H1 (cell line): ENCODE results near the gene WSCD2. TPM values are rescaled to one million over a fixed set of nuclear protein-coding genes. Genes with fewer than 3 reads are reported as not detected.

ENCODE experiments used
- BACH1 ChIP-seq: IDR thresholded peaks from 2 replicates; pipeline ENCODE4 v1.6.1; 2012; ENCODE audit warnings: low read length, improper control_type of control experiment
- CTBP2 ChIP-seq: IDR thresholded peaks from 2 replicates; pipeline ENCODE4 v1.7.0; 2011; ENCODE audit warnings: borderline replicate concordance, mild to moderate bottlenecking, moderate library complexity, mixed read lengths, low read length; ENCODE audit not compliant: insufficient read depth, insufficient read length
- EGR1 ChIP-seq: IDR thresholded peaks from 2 replicates; pipeline ENCODE4 v1.6.1; 2011; ENCODE audit warnings: low read depth, low read length, borderline replicate concordance
- EP300 ChIP-seq, 2 experiments: IDR thresholded peaks; 1 replicate in 1 of 2; 2 replicates in 1 of 2; pipeline ENCODE4 v1.6.1; 2011 to 2012; ENCODE audit warnings: low read depth in 2 of 2, low read length in 2 of 2, mild to moderate bottlenecking in 2 of 2, borderline replicate concordance in 1 of 2, inconsistent platforms in 1 of 2, moderate library complexity in 1 of 2
- GTF2F1 ChIP-seq: IDR thresholded peaks from 2 replicates; pipeline ENCODE4 v1.6.1; 2012; ENCODE audit warnings: low read depth, low read length, improper control_type of control experiment, borderline replicate concordance
- SAP30 ChIP-seq: fragments of 300-600 bp; sonication (generic); IDR thresholded peaks from 2 replicates; pipeline ENCODE4 v1.7.1; 2012; ENCODE audit warnings: low read length, moderate library complexity, mild to moderate bottlenecking, inconsistent platforms; ENCODE audit not compliant: insufficient read depth, insufficient replicate concordance
- TCF12 ChIP-seq: IDR thresholded peaks from 2 replicates; pipeline ENCODE4 v1.6.1; 2011; ENCODE audit warnings: low read depth, mild to moderate bottlenecking, low read length
- polyA plus RNA-seq, 7 experiments: library from polyadenylated mRNA; depleted of rRNA in 3 of 7; stranded (reverse) in 5 of 7; unstranded in 2 of 7; fragments of >200 nt in 5 of 7; fragments of 200-250 nt in 2 of 7; gene quantifications; 1 replicate in 5 of 7; 2 replicates in 1 of 7; 4 replicates in 1 of 7; pipeline versions ENCODE4 v1.2.1 to v1.2.3, GENCODE V29; 2011 to 2013; ENCODE audit warnings: missing spikeins in 2 of 7, mixed read lengths in 2 of 7
- total RNA-seq: library from RNA; stranded (reverse); fragmentation: NEBNext Ultra II Directional; extraction: Animal tissue kit (Norgen Biotek cat#: 25700); gene quantifications from 2 replicates; pipeline ENCODE4 v1.2.1, GENCODE V29; 2021
- TF ChIP-seq, protein P1 (sequence below): fragments of 300-600 bp; sonication (generic); IDR thresholded peaks from 2 replicates; pipeline ENCODE4 v1.7.1; 2012; ENCODE audit warnings: low read length, moderate library complexity, mild to moderate bottlenecking, inconsistent platforms; ENCODE audit not compliant: insufficient replicate concordance
- TF ChIP-seq, protein P2 (sequence below), 3 experiments: IDR thresholded peaks; 1 replicate in 2 of 3; 2 replicates in 1 of 3; pipeline versions ENCODE4 v1.5.1 to v1.6.1; 2011; ENCODE audit warnings: low read length in 3 of 3, mild to moderate bottlenecking in 3 of 3, inconsistent platforms in 2 of 3, low read depth in 1 of 3, moderate library complexity in 1 of 3; ENCODE audit not compliant: insufficient read depth in 1 of 3; ENCODE audit errors: control extremely low read depth in 1 of 3

WSCD2 gene
- total and polyA plus RNA-seq, 2 of the 8 experiments (the other 6 are each of a cell fraction or from before 2014, with no cell fraction given): 1.3 to 2.2 TPM

DNA sequence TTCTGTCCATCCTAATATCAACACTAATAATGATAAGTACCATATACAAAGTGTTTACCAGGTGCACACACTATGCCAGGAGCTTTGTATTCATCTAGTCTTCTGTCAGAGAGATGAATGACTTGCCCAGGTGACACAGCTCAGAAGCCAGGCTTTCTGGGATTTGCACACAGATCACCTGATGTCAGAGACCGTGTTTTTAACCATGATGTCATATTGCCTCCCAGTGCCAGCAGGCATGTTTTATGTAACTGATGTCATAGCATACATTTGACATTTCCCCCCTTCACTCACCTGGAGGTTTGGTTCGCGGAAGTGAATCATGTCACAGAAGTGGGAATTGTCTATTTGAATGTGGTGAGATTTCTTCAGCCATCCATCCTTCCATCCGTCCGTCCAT, 5.7 kb downstream of the WSCD2 start (continued):
- TF ChIP-seq, protein P1, sequence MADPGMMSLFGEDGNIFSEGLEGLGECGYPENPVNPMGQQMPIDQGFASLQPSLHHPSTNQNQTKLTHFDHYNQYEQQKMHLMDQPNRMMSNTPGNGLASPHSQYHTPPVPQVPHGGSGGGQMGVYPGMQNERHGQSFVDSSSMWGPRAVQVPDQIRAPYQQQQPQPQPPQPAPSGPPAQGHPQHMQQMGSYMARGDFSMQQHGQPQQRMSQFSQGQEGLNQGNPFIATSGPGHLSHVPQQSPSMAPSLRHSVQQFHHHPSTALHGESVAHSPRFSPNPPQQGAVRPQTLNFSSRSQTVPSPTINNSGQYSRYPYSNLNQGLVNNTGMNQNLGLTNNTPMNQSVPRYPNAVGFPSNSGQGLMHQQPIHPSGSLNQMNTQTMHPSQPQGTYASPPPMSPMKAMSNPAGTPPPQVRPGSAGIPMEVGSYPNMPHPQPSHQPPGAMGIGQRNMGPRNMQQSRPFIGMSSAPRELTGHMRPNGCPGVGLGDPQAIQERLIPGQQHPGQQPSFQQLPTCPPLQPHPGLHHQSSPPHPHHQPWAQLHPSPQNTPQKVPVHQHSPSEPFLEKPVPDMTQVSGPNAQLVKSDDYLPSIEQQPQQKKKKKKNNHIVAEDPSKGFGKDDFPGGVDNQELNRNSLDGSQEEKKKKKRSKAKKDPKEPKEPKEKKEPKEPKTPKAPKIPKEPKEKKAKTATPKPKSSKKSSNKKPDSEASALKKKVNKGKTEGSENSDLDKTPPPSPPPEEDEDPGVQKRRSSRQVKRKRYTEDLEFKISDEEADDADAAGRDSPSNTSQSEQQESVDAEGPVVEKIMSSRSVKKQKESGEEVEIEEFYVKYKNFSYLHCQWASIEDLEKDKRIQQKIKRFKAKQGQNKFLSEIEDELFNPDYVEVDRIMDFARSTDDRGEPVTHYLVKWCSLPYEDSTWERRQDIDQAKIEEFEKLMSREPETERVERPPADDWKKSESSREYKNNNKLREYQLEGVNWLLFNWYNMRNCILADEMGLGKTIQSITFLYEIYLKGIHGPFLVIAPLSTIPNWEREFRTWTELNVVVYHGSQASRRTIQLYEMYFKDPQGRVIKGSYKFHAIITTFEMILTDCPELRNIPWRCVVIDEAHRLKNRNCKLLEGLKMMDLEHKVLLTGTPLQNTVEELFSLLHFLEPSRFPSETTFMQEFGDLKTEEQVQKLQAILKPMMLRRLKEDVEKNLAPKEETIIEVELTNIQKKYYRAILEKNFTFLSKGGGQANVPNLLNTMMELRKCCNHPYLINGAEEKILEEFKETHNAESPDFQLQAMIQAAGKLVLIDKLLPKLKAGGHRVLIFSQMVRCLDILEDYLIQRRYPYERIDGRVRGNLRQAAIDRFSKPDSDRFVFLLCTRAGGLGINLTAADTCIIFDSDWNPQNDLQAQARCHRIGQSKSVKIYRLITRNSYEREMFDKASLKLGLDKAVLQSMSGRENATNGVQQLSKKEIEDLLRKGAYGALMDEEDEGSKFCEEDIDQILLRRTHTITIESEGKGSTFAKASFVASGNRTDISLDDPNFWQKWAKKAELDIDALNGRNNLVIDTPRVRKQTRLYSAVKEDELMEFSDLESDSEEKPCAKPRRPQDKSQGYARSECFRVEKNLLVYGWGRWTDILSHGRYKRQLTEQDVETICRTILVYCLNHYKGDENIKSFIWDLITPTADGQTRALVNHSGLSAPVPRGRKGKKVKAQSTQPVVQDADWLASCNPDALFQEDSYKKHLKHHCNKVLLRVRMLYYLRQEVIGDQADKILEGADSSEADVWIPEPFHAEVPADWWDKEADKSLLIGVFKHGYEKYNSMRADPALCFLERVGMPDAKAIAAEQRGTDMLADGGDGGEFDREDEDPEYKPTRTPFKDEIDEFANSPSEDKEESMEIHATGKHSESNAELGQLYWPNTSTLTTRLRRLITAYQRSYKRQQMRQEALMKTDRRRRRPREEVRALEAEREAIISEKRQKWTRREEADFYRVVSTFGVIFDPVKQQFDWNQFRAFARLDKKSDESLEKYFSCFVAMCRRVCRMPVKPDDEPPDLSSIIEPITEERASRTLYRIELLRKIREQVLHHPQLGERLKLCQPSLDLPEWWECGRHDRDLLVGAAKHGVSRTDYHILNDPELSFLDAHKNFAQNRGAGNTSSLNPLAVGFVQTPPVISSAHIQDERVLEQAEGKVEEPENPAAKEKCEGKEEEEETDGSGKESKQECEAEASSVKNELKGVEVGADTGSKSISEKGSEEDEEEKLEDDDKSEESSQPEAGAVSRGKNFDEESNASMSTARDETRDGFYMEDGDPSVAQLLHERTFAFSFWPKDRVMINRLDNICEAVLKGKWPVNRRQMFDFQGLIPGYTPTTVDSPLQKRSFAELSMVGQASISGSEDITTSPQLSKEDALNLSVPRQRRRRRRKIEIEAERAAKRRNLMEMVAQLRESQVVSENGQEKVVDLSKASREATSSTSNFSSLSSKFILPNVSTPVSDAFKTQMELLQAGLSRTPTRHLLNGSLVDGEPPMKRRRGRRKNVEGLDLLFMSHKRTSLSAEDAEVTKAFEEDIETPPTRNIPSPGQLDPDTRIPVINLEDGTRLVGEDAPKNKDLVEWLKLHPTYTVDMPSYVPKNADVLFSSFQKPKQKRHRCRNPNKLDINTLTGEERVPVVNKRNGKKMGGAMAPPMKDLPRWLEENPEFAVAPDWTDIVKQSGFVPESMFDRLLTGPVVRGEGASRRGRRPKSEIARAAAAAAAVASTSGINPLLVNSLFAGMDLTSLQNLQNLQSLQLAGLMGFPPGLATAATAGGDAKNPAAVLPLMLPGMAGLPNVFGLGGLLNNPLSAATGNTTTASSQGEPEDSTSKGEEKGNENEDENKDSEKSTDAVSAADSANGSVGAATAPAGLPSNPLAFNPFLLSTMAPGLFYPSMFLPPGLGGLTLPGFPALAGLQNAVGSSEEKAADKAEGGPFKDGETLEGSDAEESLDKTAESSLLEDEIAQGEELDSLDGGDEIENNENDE: no peak
- no peak for TF ChIP-seq TCF12
- no peak for TF ChIP-seq SAP30
- no peak for TF ChIP-seq EGR1
- no peak for TF ChIP-seq BACH1
- no peak for TF ChIP-seq EP300 (IDR thresholded peaks at IDR 0.05; ENCODE audit: borderline replicate concordance in 1 of 2, low read depth in 2 of 2, low read length in 2 of 2)
- no peak for TF ChIP-seq GTF2F1
- TF ChIP-seq, protein P2, sequence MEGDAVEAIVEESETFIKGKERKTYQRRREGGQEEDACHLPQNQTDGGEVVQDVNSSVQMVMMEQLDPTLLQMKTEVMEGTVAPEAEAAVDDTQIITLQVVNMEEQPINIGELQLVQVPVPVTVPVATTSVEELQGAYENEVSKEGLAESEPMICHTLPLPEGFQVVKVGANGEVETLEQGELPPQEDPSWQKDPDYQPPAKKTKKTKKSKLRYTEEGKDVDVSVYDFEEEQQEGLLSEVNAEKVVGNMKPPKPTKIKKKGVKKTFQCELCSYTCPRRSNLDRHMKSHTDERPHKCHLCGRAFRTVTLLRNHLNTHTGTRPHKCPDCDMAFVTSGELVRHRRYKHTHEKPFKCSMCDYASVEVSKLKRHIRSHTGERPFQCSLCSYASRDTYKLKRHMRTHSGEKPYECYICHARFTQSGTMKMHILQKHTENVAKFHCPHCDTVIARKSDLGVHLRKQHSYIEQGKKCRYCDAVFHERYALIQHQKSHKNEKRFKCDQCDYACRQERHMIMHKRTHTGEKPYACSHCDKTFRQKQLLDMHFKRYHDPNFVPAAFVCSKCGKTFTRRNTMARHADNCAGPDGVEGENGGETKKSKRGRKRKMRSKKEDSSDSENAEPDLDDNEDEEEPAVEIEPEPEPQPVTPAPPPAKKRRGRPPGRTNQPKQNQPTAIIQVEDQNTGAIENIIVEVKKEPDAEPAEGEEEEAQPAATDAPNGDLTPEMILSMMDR (IDR thresholded peaks at IDR 0.05; ENCODE audit: control extremely low read depth in 1 of 3, insufficient read depth in 1 of 3, low read depth in 1 of 3, low read length in 3 of 3): no peak
- no peak for TF ChIP-seq CTBP2
